GM23338 (cell line): ENCODE data around the gene OPRM1.

Source experiments
- EZH2 ChIP-seq: fragments of 200-600 bp; sonication (generic); IDR thresholded peaks from one replicate; pipeline ENCODE4 v1.8.0; 2017; ENCODE audit warnings: antibody characterized with exemption, mild to moderate bottlenecking, low read depth; ENCODE audit not compliant: unreplicated experiment
- JUNB ChIP-seq: IDR thresholded peaks from one replicate; pipeline ENCODE4 v1.6.1; 2016; ENCODE audit warnings: antibody characterized with exemption; ENCODE audit not compliant: unreplicated experiment
- ZNF114 ChIP-seq: fragments of 250-450 bp; sonication (Bioruptor Pico); IDR thresholded peaks from 2 replicates; pipeline ENCODE4 v1.5.0; 2020; ENCODE audit warnings: mild to moderate bottlenecking, moderate library complexity
- TF ChIP-seq, protein P1 (sequence below), 2 experiments: fragments of 200-600 bp in 1 of 2; sonication (generic) in 1 of 2; conservative IDR thresholded peaks; 2 replicates each; pipeline versions ENCODE4 v1.5.1 to v1.6.1; 2016 to 2017; ENCODE audit warnings: antibody characterized with exemption in 2 of 2, low read depth in 2 of 2, mild to moderate bottlenecking in 2 of 2, moderate library complexity in 1 of 2

DNA sequence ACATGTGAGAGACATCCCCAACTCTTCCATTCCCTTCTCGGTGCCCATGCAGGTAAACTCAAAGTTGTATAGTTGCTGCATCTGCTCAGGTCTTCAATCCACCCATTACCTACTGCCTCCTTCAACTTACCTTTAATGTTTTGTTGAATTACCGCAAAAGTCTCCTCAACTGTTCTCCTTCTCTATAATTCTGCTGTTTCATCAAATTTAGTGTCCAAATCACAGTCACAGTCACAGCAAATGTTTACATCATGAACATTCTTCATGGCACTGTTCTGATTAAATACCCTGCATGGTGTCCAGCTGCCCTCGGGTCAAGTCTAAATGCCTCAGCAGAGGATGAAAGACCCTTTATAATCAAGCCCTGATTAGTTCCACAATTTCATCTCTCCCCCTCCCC, 187.4 kb downstream of the OPRM1 start:
- TF ChIP-seq ZNF114 (CRISPR knock-in tag) (no peak), EZH2 (no peak), JUNB (no peak)
- TF ChIP-seq, protein P1, sequence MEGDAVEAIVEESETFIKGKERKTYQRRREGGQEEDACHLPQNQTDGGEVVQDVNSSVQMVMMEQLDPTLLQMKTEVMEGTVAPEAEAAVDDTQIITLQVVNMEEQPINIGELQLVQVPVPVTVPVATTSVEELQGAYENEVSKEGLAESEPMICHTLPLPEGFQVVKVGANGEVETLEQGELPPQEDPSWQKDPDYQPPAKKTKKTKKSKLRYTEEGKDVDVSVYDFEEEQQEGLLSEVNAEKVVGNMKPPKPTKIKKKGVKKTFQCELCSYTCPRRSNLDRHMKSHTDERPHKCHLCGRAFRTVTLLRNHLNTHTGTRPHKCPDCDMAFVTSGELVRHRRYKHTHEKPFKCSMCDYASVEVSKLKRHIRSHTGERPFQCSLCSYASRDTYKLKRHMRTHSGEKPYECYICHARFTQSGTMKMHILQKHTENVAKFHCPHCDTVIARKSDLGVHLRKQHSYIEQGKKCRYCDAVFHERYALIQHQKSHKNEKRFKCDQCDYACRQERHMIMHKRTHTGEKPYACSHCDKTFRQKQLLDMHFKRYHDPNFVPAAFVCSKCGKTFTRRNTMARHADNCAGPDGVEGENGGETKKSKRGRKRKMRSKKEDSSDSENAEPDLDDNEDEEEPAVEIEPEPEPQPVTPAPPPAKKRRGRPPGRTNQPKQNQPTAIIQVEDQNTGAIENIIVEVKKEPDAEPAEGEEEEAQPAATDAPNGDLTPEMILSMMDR (conservative IDR thresholded peaks at IDR 0.05; ENCODE audit: low read depth in 2 of 2), result no peak
